ENCODE results near the gene PER1. TPM values are rescaled to one million over a fixed set of nuclear protein-coding genes. Genes with fewer than 3 reads are reported as not detected.

The PER1 gene
- total RNA-seq, 1 experiment from 2014 or later, result 36.5 TPM

GRCh38 chr17:8166731-8167130 is 14.5 kb upstream of the PER1 start:
- Histone ChIP-seq H3K27me3 (ENCODE audit: insufficient read depth, low read length) (no peaks in the 10 kb centered on the region), H2BK5ac (ENCODE audit: insufficient read length, low read length) (no peak overlapping the region), H3K4me2 (ENCODE audit: insufficient read depth, insufficient read length, low read length) (no peak overlapping the region), H3K79me2 (ENCODE audit: insufficient read depth, low read length) (no peaks in the 10 kb centered on the region), H2AFZ (ENCODE audit: low read length) (no peak overlapping the region), H2BK120ac (ENCODE audit: low read depth, low read length, poor library complexity, severe bottlenecking) (no peak overlapping the region), H3K23me2 (ENCODE audit: insufficient read length, low read depth, low read length, poor library complexity, severe bottlenecking) (peaks cover 13% of the 10 kb centered on the region), H3K4ac (ENCODE audit: low read depth, low read length) (no peak overlapping the region), H2BK15ac (ENCODE audit: low read depth, low read length) (no peak overlapping the region), H3K4me1 (ENCODE audit: insufficient read depth, low read length) (no peaks in the 10 kb centered on the region; the same call in 1 of the 2 replicates), H2BK12ac (ENCODE audit: insufficient read length, low read depth, low read length) (no peak overlapping the region), H2BK20ac (ENCODE audit: low read depth, low read length, poor library complexity, severe bottlenecking) (no peak overlapping the region), H3K14ac (ENCODE audit: insufficient read depth, low read length) (no peak overlapping the region), H3K27ac (ENCODE audit: insufficient read length, low read depth, low read length) (no peak overlapping the region), H3K79me1 (ENCODE audit: insufficient read depth, low read depth, low read length, poor library complexity, severe bottlenecking) (no peaks in the 10 kb centered on the region), H2AK5ac (ENCODE audit: insufficient read length, low read length) (no peak overlapping the region), H4K20me1 (ENCODE audit: control insufficient read depth, insufficient read depth, insufficient read length) (no peaks in the 10 kb centered on the region), H3K18ac (ENCODE audit: insufficient read length, low read depth, low read length) (no peak overlapping the region), H3K56ac (ENCODE audit: insufficient read length, low read depth, low read length) (no peak overlapping the region), H3K9me3 (ENCODE audit: control insufficient read depth, low read depth, low read length) (no peaks in the 10 kb centered on the region), H3T11ph (ENCODE audit: low read length) (no peak overlapping the region), H3K9ac (ENCODE audit: extremely low read depth, insufficient read length, low read length) (no peak overlapping the region), H4K5ac (ENCODE audit: insufficient read length, low read depth, low read length) (no peak overlapping the region), H4K8ac (replicated peaks; ENCODE audit: insufficient read length, low read depth, low read length) (no peak overlapping the region), H3K23ac (ENCODE audit: insufficient read length, low read depth, low read length) (no peak overlapping the region), H4K91ac (ENCODE audit: insufficient read length, low read depth, low read length) (no peak overlapping the region)
- WGBS (ENCODE audit: extremely low coverage, insufficient read length, low lambda C conversion rate), result no CpG with 5 or more reads among the region's 6 CpGs
- peaks cover under 1 to 3% (median under 1%) of the 10 kb centered on the region in 3 experiments; a peak in 5 of 7 replicates for H3K36me3 Mint-ChIP-seq (ENCODE audit: insufficient read depth in 1 of 3, low read depth in 3 of 3)
- H3K9me3 Mint-ChIP-seq, result no peaks in the 10 kb centered on the region
- DNase-seq, result no peak
- H3K27ac Mint-ChIP-seq, result peak overlapping the region in 1 of 3 experiments; percentile 87; a peak in 2 of 7 replicates
- H3K4me1 Mint-ChIP-seq, result peaks cover 25 to 26% of the 10 kb centered on the region in 2 experiments
- no peak overlapping the region for H3K4me3 Mint-ChIP-seq
- TF ChIP-seq CTCF (conservative IDR thresholded peaks at IDR 0.05), result no peak
- no peaks in the 10 kb centered on the region for H3K27me3 Mint-ChIP-seq (ENCODE audit: low read depth)
